Pancreas (tissue), 10 donors: ENCODE measurements around the gene IL13RA2. TPM values are rescaled to one million over a fixed set of nuclear protein-coding genes. Genes with fewer than 3 reads are reported as not detected.

Source experiments
- ATAC-seq, 4 donors: fragments of 200-7000 bp; cut with Tn5 transposase; one replicate each; pipeline versions ENCODE4 v1.8.0 to v1.9.1; 2020; ENCODE audit warnings: mild to moderate bottlenecking in 4 of 4, moderate library complexity in 4 of 4
- DNase-seq, 6 donors: peaks; one replicate each; pipeline ENCODE4 v3.0.0-alpha.2; 2020
- FAIRE-seq: peaks from 2 replicates; lab custom pipeline; 2012; peaks lifted over from hg19 to GRCh38; lab: Jason Lieb, UNC
- H3K27ac ChIP-seq, 4 donors: fragments of 200-600 bp; sonication (generic); 1 replicate in 3 of 4; 2 replicates in 1 of 4; pipeline versions ENCODE4 v1.5.0 to v1.8.0; 2020
- H3K27me3 ChIP-seq, 4 donors: fragments of 200-600 bp; one replicate each; pipeline ENCODE4 v1.8.0; 2021
- H3K36me3 ChIP-seq, 3 donors: fragments of 200-600 bp; sonication (generic) in 1 of 3; one replicate each; pipeline versions ENCODE4 v1.5.0 to v1.8.0; 2020 to 2021
- H3K4me1 ChIP-seq, 3 donors: fragments of 200-600 bp; one replicate each; pipeline ENCODE4 v1.8.0; 2021
- H3K4me3 ChIP-seq, 4 donors: fragments of 200-600 bp; sonication (generic) in 2 of 4; one replicate each; pipeline versions ENCODE4 v1.5.0 to v1.8.0; 2020 to 2021
- H3K9me3 ChIP-seq, 4 donors: fragments of 200-600 bp; one replicate each; pipeline ENCODE4 v1.8.0; 2021
- WGBS, 2 donors: extraction: QIAGEN DNeasy Blood & Tissue Kit; methylation state at CpG; one replicate each; pipeline ENCODE4 v1.1.7; 2013; 5-methylcytosine and 5-hydroxymethylcytosine counted together
- intact Hi-C, 3 donors: fragments of 100-400 bp; cut with DNase I; formaldehyde crosslinking; loops; one replicate each; pipeline versions ENCODE4 v1.11.1 to v1.14.2; 2022
- polyA plus RNA-seq, 2 donors: library from polyadenylated mRNA; stranded (reverse); fragments of 200-250 nt; gene quantifications; one replicate each; pipeline ENCODE4 v1.2.3, GENCODE V29; 2013
- total RNA-seq, 6 donors: library from RNA; stranded (reverse); fragmentation: NEBNext Ultra II Directional in 4 of 6; extraction: Animal tissue kit (Norgen Biotek cat#: 25700) in 4 of 6; gene quantifications; one replicate each; pipeline versions ENCODE4 v1.2.1 to v1.2.4, GENCODE V29; 2021 to 2023
- TF ChIP-seq, protein P1 (sequence below), 4 donors: fragments of 200-600 bp; sonication (generic) in 3 of 4; IDR thresholded peaks; one replicate each; pipeline versions ENCODE4 v1.5.0 to v1.8.0; 2021; ENCODE audit warnings: antibody characterized with exemption in 4 of 4
- donor health status: healthy with polysubstance abuse.
- donor health status: DM: no; HTN: no; CAD: no; lungs with moderate emphysema.
- donor health status: DM: no; HTN: no; CAD: no.
- donor health status: control.
- donor health status: control.
- donor health status: Bipolar disorder and iron deficiency.
- donor health status: DM: yes; HTN: yes; CAD: no.
- donor health status: DM: no; HTN: no; CAD: no.
- donor health status: DM: no; HTN: no; CAD: no.
- donor health status: DM: yes; HTN: yes; CAD: no.

The IL13RA2 gene
- total and polyA plus RNA-seq, 8 donors, result 0.09 to 0.28 TPM; not detected in 6

DNA sequence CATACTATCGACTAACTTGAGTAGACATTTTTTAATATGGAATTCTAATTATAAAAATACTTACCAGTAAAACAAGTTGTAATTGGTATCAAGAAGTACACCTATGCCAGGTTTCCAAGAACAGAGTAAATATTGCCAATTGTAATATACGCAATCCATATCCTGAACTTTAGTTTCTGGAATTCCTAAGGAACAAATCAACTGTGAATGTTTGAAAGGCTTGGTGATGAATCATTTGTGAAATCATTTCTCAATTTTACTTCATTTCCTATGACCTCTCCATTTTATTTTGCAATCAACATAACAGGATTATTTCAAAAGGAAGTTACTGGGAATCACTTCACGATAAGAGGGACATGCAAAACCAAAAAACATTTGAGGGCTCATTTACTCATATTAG, 3.7 kb downstream of the IL13RA2 start:
- intact Hi-C loops, result no loop called here
- Histone ChIP-seq H3K4me3 (no peak overlapping the region), H3K27me3 (peaks cover 0 to 8% (median 0%) of the 10 kb centered on the region in 4 donors)

DNA sequence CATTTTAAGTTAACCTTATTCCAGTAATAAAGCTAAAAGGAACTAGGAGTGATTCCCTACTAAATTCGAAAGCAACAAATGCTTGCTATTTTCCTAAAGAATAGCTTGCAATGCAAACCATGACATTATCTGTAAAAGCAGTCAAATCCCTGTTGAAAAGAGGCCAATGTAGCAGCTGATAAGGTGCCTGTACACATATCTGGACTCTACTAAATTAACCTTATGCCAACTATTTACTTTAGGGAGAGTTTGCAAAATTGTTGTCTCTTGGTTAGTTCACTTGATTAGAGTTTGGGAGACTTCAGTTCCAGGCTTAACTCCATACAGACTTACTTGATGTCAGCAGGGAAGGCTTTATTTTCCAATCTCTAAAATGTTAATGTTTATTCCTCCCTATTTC, 6.0 kb downstream of the IL13RA2 start:
- H3K4me1 ChIP-seq, result no peaks in the 10 kb centered on the region
- peaks cover 0 to 9% (median 3%) of the 10 kb centered on the region in 4 donors for H3K27me3 ChIP-seq
- FAIRE-seq (no peak), ATAC-seq (no peak), DNase-seq (no peak)
- TF ChIP-seq, protein P1, sequence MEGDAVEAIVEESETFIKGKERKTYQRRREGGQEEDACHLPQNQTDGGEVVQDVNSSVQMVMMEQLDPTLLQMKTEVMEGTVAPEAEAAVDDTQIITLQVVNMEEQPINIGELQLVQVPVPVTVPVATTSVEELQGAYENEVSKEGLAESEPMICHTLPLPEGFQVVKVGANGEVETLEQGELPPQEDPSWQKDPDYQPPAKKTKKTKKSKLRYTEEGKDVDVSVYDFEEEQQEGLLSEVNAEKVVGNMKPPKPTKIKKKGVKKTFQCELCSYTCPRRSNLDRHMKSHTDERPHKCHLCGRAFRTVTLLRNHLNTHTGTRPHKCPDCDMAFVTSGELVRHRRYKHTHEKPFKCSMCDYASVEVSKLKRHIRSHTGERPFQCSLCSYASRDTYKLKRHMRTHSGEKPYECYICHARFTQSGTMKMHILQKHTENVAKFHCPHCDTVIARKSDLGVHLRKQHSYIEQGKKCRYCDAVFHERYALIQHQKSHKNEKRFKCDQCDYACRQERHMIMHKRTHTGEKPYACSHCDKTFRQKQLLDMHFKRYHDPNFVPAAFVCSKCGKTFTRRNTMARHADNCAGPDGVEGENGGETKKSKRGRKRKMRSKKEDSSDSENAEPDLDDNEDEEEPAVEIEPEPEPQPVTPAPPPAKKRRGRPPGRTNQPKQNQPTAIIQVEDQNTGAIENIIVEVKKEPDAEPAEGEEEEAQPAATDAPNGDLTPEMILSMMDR (IDR thresholded peaks at IDR 0.05), result no peak
- H3K4me3 ChIP-seq, result no peak overlapping the region
- WGBS, 2 donors, result 21 to 41% methylated on average over 1 of the region's 1 CpG
- H3K27ac ChIP-seq, result no peak overlapping the region
- intact Hi-C loops, result no loop called here
- no peaks in the 10 kb centered on the region for H3K9me3 ChIP-seq
- H3K36me3 ChIP-seq, result no peaks in the 10 kb centered on the region

More for the DNA sequence above, 3.7 kb downstream of the IL13RA2 start:
- TF ChIP-seq, protein P1 (IDR thresholded peaks at IDR 0.05), result no peak
- Histone ChIP-seq H3K36me3 (no peaks in the 10 kb centered on the region), H3K4me1 (no peaks in the 10 kb centered on the region), H3K27ac (no peak overlapping the region), H3K9me3 (no peaks in the 10 kb centered on the region)
- DNase-seq, result no peak
- WGBS, 2 donors, result 50 to 60% methylated on average over 3 of the region's 3 CpGs
- no peak for FAIRE-seq
- no peak for ATAC-seq

DNA sequence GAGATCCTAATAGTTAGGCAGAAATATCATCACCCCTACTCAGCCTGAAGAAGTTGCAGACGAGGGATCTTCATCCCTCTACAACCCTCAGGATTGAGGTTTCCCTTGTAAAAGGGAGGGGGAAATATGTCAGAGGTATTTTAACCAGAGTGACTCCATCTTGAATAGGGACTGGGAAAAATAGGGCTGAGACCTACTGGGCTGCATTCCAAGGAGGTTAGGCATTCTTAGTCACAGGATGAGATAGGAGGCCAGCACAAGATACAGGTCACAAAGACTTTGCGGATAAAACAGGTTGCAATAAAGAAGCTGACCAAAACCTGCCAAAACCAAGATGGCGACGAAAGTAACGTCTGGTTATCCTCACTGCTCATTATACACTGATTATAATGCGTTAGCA, 17.5 kb downstream of the IL13RA2 start:
- no peak for FAIRE-seq

DNA sequence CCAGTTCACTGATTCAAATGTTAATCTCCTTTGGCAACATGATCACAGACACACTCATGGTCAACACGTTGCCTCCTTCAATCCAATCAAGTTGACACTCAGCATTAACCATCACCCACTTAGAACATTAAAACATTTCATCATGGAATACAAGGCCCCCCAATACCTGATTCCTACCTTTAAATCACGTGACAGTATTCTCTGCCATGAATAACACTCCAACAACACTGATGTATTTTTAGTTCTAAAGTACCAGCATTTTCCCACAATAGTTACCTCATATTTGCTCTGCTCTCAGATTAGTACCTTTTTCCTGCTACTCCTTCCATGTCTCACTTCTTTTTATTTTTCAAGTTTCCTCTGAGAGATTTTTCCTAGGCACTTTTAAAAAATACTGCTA, 19.6 kb downstream of the IL13RA2 start:
- FAIRE-seq, result no peak

More for the DNA sequence above, 17.5 kb downstream of the IL13RA2 start:
- TF ChIP-seq, protein P1 (IDR thresholded peaks at IDR 0.05), result no peak
- no peaks in the 10 kb centered on the region for H3K4me1 ChIP-seq
- H3K9me3 ChIP-seq, result no peaks in the 10 kb centered on the region
- H3K27me3 ChIP-seq, result no peaks in the 10 kb centered on the region
- ATAC-seq (no peak), DNase-seq (no peak)
- intact Hi-C loops, result no loop called here
- no peaks in the 10 kb centered on the region for H3K36me3 ChIP-seq
- no peak overlapping the region for H3K27ac ChIP-seq
- WGBS, 2 donors, result 60 to 66% methylated on average over 6 of the region's 6 CpGs
- no peak overlapping the region for H3K4me3 ChIP-seq

More for the DNA sequence above, 19.6 kb downstream of the IL13RA2 start:
- DNase-seq (no peak), ATAC-seq (no peak)
- TF ChIP-seq, protein P1 (IDR thresholded peaks at IDR 0.05), result no peak
- H3K27ac ChIP-seq, result no peak overlapping the region
- H3K4me3 ChIP-seq, result no peak overlapping the region
- no peaks in the 10 kb centered on the region for H3K4me1 ChIP-seq
- intact Hi-C loops, result no loop called here
- H3K36me3 ChIP-seq, result no peaks in the 10 kb centered on the region
- no peaks in the 10 kb centered on the region for H3K9me3 ChIP-seq
- H3K27me3 ChIP-seq, result peaks cover 0 to 7% (median 0%) of the 10 kb centered on the region in 4 donors
- 15 to 25% methylated on average over 2 of the region's 2 CpGs for WGBS, 2 donors
